Endothelial cell of umbilical vein (primary cell): ENCODE results near the gene KRTAP5-1.

Experiments used
- MYC ChIP-seq: IDR thresholded peaks from one replicate; pipeline ENCODE4 v1.6.1; 2011; ENCODE audit warnings: mild to moderate bottlenecking, low read depth, low read length
- POLR2A ChIP-seq: IDR thresholded peaks from 2 replicates; pipeline ENCODE4 v1.6.1; 2012; ENCODE audit warnings: low read depth, mild to moderate bottlenecking, control low read depth, low read length
- POLR2AphosphoS5 ChIP-seq: IDR thresholded peaks from 2 replicates; pipeline ENCODE4 v1.6.1; 2012; ENCODE audit warnings: low read depth, mild to moderate bottlenecking, control low read depth, low read length, moderate library complexity; ENCODE audit not compliant: insufficient read depth
- TF ChIP-seq, protein P1 (sequence below), 2 donors: IDR thresholded peaks; 1 replicate in 1 of 2; 2 replicates in 1 of 2; pipeline ENCODE4 v1.5.1; 2011; ENCODE audit warnings: low read length in 2 of 2, mild to moderate bottlenecking in 2 of 2, moderate library complexity in 2 of 2, control low read depth in 1 of 2, inconsistent platforms in 1 of 2, low read depth in 1 of 2; ENCODE audit not compliant: insufficient read depth in 1 of 2; ENCODE audit errors: extremely low read depth in 1 of 2

DNA sequence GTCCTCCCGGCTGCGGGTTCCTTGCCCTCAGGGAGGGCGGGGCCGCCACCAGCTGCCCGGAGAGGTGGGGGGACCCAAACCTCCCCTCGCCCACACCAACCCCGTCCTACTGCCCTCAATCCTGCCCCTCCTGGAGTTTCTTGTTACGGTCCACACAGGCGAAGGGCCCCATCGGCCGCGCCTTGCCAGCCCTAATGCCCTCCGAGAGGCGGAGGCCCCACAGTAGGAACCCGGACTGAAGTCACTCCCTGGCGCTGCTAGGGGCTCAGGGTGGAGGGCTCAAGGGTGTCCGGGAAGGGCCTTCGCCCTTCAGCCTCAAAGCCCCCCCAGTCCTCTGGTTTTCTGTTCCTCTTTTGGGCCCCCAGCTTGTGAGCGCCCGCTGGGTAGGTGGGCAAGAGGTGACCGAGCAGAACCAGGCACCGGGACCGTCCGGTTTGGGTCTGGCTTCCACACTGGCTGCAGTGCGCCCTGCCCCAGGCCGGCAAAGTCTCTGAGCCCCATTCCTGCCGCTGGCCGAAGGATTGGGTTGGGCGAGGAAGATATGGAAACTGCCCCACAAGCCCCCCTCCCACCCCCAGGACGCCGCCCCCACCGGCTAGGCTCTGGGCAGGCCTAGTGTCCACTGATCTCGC, 37.5 kb downstream of the KRTAP5-1 start:
- TF ChIP-seq POLR2A = no peak
- TF ChIP-seq, protein P1, sequence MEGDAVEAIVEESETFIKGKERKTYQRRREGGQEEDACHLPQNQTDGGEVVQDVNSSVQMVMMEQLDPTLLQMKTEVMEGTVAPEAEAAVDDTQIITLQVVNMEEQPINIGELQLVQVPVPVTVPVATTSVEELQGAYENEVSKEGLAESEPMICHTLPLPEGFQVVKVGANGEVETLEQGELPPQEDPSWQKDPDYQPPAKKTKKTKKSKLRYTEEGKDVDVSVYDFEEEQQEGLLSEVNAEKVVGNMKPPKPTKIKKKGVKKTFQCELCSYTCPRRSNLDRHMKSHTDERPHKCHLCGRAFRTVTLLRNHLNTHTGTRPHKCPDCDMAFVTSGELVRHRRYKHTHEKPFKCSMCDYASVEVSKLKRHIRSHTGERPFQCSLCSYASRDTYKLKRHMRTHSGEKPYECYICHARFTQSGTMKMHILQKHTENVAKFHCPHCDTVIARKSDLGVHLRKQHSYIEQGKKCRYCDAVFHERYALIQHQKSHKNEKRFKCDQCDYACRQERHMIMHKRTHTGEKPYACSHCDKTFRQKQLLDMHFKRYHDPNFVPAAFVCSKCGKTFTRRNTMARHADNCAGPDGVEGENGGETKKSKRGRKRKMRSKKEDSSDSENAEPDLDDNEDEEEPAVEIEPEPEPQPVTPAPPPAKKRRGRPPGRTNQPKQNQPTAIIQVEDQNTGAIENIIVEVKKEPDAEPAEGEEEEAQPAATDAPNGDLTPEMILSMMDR (IDR thresholded peaks at IDR 0.05; ENCODE audit: extremely low read depth in 1 of 2, insufficient read depth in 1 of 2, low read depth in 1 of 2, low read length in 2 of 2) = no peak
- no peak for TF ChIP-seq MYC
- TF ChIP-seq POLR2AphosphoS5 = no peak
